Activated gamma-delta T cell (primary cell): ENCODE data around the gene FEZF2.

ENCODE experiments used
- DNase-seq: peaks from one replicate; lab custom pipeline; 2025; lab: John Stamatoyannopoulos, UW

FEZF2 gene

GRCh38 chr3:62372621-62373041 lies 719 bp downstream of the FEZF2 start:
- no peak for DNase-seq

DNA sequence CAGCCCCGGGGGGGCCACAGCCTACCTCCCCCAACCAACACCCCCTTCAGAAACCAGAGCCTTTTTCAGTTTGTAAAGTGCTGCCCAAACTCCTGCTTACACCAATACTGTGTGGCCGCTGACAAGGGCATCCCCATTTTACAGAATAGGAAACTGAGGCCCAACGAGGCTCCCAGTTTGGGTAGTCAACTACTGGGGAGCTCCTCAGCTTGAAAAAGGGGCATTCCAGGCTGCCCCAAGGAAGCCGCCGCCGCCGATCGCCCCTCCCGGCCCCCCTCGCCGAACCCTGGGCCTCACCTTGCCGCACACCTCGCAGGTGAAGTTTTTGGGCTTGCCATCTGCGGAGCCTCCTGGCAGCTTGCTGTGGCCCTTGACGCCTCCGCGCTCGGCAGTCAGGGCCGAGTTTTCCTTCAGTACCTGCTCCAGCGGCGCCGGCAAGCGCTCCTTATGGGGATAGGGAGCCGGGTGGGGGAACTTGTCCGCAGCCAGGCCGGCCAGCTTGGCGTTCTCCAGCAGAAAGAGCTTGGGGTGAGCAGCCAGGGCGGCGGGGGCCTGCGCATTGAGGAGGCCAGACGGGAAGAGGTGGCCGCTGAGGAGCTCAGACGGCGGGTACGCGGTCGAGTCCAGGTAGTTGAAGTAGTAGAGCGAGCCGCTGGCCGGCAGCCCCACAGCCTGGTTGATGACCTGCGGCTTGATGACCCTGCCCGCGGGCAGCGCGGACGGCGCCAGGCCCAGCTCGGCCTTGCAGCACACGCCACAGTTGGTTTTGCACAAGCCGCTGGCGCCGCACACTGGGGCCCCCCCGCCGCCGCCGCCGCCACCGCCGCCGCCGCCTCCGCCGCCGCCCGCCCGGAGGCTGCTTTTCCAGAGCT lies 1.4 kb downstream of the FEZF2 start:
- no peak for DNase-seq

DNA sequence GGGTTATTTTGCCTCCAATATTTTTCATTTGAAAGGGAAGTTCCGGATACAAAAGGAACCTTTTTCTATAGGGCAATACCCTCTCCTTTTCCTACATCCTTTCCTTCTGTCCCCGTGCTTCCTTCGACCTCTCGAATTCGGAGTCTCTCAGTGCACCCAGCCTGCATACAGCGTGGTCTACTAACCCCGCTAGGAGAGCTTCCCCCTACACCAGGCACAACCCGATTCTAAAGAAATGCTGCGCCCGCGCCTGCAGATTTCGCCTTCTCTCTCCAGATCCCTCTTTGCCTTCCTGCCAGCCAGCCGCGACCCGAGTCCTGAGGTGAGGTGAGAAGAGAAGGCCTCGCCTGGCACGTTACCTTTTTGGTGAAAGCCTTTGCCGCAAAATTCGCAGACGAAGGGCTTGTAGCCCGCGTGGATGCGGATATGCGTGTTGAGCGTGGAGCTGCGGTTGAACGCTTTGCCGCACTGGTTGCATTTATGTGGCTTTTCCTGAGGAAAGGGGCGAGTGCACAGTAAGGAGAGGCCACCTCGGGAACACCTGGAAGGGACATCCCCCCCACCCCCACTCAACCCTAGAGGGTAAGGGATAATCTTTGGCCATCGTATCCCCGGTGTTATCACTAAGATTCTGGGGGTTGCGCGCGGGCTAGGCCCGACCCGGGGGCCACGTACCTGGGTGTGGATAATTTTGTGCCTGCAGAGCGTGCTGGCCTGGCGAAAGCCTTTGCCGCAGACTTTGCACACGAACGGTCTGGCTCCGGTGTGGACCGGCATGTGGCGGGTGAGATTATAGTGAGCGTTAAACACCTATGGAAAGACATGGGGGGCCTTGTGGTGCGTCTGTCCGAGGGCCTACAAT lies 2.3 kb downstream of the FEZF2 start:
- no peak for DNase-seq

- DNase-seq = no peak
These were observed 3.1 kb downstream of the FEZF2 start for GRCh38 chr3:62370112-62370857.

GRCh38 chr3:62369476-62369743 lies 3.9 kb downstream of the FEZF2 start:
- DNase-seq = no peak

- DNase-seq = no peak
These were observed 4.5 kb downstream of the FEZF2 start for GRCh38 chr3:62368705-62369475.

GRCh38 chr3:62368290-62368704 lies 5.1 kb downstream of the FEZF2 start:
- no peak for DNase-seq

GRCh38 chr3:62367763-62368195 lies 5.6 kb downstream of the FEZF2 start:
- no peak for DNase-seq

DNA sequence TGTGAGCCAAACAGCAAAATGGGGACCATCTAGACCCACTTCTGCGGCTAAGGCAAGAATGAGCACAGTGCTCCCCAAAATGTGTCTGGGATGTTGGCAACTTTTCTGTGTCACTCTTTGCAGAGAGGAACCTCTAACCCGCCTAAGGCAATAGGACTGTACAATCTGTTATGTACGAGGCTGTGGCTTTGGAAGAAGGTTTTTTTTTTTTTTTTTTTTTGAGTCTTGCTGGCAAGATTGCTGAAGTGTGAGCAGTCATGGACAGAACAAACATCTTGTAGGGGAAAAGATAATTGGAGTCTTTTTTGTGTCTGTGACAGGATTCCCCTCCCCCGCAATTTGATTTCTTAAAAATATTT lies 7.2 kb downstream of the FEZF2 start:
- DNase-seq = no peak

- DNase-seq = no peak
These were observed 7.8 kb downstream of the FEZF2 start for GRCh38 chr3:62365391-62366125.

- DNase-seq = no peak
These were observed 9.2 kb downstream of the FEZF2 start for GRCh38 chr3:62364191-62364590.

- DNase-seq = no peak
These were observed 10.1 kb downstream of the FEZF2 start for GRCh38 chr3:62363275-62363674.

- DNase-seq = no peak
These were observed 11.5 kb downstream of the FEZF2 start for GRCh38 chr3:62361824-62362223.

DNA sequence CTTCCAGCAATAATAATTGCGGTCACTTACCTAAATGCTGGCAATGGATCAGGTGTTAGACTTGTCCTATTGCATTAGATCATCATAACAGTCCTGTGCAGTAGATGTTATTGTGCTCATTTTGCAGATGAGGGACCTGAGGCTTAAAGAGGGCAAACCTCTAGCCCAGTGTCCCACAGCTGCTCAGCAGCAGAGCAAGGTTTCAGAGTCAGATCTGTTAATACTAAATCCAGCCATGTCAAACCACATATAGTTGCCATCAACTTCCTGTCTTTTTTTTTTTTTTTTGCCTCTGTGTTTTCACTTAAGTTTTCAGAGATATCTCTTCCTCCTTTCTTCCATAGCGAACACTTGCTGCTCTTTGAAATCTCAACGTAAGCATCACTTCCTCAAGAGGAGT lies 12.1 kb downstream of the FEZF2 start:
- no peak for DNase-seq

- no peak for DNase-seq
These were observed 13.8 kb downstream of the FEZF2 start for GRCh38 chr3:62359531-62359930.

- DNase-seq = no peak
These were observed 17.0 kb downstream of the FEZF2 start for GRCh38 chr3:62356356-62356755.

- DNase-seq = no peak
These were observed 17.6 kb downstream of the FEZF2 start for GRCh38 chr3:62355703-62356102.

DNA sequence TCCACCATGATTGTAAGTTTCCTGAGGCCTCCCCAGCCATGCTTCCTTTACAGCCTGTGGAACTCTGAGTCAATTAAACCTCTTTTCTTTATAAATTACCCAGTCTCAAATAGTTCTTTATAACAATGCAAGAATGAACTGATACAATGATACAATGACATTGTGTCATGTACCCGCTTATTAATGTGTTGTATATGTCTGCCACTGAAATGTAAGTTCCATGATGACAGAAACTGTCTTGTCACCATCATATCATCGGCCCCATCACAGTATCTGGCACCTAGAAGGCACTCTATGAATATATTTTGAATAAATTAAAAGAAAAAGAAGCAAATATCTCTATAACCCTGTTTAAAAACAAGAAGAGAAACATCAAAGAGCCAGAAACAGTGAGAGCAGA lies 29.6 kb downstream of the FEZF2 start:
- DNase-seq = no peak

- DNase-seq = no peak
These were observed 38.2 kb downstream of the FEZF2 start for GRCh38 chr3:62335196-62335595.

DNA sequence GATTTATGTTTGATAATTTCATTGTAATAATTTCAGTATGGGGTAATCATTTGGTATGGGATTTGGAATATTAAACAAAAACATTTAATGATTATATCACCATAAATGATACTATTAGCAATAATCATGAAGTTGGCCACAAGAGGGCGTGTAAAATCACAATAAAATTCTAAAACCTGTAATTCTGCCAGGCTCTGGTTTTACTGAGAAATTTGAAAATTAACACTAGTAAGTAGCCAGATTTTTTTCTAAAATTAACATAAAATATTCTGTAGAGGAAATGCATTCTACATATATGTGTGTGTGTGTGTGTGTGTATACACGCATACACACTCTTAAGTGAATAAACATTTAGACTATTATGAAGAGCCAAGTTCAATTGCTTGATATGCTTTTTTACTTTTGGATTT lies 40.5 kb downstream of the FEZF2 start:
- DNase-seq = no peak

DNA sequence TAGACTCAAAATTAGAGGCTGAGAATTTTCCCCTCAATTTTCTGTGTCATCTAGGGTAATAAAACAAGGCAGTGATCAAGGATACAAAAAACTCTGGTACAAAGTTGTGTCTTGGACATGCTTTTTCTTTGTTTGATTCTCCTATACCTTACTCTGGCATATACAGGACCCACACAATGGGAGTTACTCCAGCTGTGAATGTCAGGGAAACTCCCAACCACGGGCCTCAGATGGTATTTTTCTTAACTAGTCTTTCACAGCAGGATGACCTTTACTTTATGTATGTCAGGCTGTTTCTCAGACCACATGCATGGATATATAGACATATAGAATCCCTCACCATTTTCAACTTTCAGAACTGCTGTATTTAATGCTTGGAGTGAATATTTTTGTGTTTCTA lies 41.3 kb downstream of the FEZF2 start:
- DNase-seq = no peak
